HG03432 (cell line): Measurements from ENCODE around the gene VIPR1.
"Not testable (repeated sequence)": the region's sequence is repeated elsewhere in the genome, so short reads cannot be mapped to it uniquely, and the experiment has no call there.

Experiments used
- ATAC-seq: cut with Tn5 transposase; IDR thresholded peaks from one replicate; pipeline ENCODE4 v1.9.1; 2021; ENCODE audit warnings: mild to moderate bottlenecking, moderate library complexity; ENCODE audit not compliant: unreplicated experiment

Gene VIPR1

GRCh38 chr3:42562047-42562907, 59.8 kb downstream of the VIPR1 start:
- no peak for ATAC-seq

DNA sequence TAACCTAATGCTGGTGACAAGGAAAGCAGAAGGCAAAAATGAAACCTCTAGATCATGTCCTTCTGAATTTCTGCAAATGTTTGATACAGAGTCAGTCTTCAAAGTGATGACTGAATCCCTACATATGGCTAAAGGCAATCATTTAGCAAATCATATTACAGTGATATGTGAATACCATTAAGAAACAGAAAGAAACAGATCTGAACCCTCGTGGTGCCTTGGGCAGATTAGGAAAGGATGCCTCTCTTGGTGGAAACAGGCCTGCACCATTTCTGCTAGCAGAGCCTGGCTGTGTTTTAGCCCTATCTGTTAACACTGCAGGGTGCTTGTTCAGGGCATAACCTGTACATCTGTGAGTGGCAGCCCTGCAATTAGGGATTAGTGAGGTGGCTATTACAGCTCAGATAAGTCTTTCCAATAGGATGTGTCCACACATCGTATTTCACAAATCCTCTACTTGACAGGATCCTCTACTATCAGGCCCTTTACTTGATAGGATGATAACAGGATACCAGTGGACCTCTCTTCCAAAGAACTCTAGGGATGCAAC, 67.2 kb downstream of the VIPR1 start:
- no peak for ATAC-seq

DNA sequence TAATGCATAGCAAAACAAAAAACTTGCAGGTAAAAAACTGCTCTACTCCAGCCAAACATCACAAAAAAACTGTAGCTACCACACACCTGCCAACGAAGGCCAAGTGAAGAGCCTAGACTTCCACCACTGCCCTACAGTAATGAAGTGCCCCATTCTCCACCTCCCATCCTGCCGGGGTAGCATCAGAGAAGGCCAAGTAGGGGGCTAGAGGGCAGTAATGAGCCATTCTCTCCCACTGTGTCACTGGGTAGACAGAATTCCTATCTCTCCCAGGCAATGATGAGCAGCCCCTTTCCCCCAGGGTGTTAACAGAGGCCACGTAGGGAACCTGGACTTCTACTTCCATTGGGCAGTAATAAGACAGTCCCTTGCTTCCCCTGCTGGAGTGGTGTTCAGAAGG, 69.8 kb downstream of the VIPR1 start:
- ATAC-seq = no peak

- ATAC-seq = no peak
Measured at GRCh38 chr3:42575137-42575741, 72.8 kb downstream of the VIPR1 start.

DNA sequence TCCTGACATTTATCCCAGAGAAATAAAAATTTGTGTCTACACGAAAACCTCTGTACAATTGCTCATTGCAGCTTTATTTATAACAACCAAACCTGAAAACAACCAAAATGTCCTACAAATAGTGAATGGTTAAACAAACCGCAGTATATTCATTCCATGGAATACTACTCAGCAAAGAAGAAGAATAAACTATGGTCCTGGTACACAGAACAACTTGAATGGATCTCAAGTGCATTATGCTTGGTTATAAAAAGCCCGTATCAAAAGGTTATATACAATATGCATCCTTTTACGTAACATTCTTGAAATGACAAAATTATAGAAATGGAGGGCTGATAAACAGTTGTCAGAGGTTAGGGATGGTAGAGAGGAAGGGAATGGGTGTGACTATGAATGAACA, 75.6 kb downstream of the VIPR1 start:
- no peak for ATAC-seq

DNA sequence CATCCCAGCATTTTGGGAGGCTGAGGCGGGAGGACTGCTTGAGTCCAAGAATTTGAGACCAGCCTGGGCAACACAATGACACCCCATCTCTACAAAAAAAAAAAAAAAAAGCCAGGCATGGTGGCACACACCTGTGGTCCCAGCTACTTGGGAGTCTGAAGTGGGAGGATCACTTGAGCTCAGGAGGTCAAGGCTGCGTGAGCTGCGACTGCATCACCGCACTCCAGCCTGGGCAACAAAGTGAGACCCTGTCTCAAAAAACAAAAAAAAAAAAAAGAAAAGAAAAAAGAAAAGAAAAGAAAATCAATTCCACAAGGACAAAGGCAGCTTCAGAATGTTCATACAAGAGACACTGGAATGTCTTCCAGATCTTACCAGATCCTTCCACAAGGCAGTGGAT, 76.9 kb downstream of the VIPR1 start:
- not testable (repeated sequence) for ATAC-seq

DNA sequence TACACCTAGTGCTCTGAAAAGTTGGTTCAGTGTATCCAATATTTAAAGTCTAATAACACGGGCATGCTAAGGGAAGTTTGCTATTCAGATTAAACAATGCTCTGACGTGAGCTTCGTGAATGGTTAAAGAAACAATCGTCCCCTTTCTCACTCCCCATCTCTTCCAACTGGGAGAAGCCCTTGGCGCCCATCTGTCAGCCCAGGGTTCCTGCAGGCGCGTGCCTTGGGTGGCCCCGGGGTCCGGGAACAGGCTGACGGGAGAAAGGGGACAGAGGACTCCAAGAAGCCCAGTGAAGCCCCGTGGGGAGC, 78.9 kb downstream of the VIPR1 start:
- no peak for ATAC-seq

DNA sequence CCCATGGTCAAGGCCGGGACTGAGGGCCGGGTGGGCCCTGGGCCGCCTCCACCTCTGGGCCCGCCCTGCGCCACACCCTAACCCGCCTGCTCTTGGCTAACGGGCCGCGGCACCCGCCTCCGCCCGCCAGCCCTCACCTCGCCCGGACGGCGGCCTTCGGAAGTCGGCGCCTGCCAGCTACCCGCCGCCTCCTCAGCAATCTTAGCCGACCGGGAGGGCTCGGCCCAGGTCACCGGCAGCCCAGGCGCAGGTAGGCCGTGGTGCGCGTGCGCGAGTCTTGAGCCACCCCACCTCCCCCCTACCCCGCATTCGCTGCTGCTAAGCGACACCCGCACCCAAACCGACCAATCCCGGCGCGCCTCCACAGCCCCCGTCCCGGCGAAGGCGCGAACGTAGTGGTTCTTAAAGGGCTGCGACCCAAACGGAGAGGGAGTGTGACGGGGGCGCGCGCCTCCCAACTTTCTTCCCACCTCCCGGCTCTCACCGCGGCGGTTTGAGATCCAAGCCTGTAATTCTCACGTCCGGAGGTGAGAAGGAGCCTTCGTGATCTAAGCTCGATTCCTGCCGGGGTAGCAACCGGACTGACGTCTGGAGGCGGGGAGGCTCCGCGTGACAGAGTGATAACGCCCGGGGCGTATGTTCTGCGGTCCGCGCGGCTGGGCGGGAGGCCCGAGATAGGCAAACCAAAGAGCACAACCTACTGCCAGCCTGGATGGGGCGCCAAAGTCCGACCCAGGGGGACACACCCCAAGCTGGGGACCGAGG, 79.4 kb downstream of the VIPR1 start, which contains the start of gene SEC22C:
SEC22C (minus strand) TSS at position 259 of the 765 bp plus-strand sequence. CDS start 12,921 bp downstream, outside the sequence.
- ATAC-seq = peak; percentile 97

- no peak for ATAC-seq
Measured at GRCh38 chr3:42582474-42583070, 80.1 kb downstream of the VIPR1 start.
